ENCODE results near the gene PKP4. TPM values are rescaled to one million over a fixed set of nuclear protein-coding genes. Genes with fewer than 3 reads are reported as not detected.

Gene PKP4
- total RNA-seq, 2 experiments from 2014 or later, result 33.7 to 38.7 TPM

DNA sequence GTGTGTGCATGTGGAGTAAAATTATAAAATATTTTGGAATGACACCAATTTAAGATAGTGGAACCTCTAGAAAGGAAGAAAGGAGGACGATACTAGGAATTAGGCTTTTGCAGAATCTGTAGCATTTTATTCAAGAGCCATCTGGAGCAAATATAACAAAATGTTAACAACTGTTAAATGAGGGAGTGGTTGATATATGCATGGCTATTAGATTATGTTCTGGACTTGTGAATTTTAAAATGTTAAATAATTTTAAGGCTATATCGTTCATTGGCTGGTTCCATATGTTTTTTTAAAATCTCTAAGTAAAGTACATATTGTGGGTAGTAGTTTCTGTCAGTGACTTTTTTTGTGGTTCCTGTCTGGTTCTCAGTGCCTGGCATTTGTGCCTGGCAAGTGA lies 123.2 kb downstream of the PKP4 start:
- no peak for ATAC-seq
- intact Hi-C loops (cut with micrococcal nuclease), result no loop called here
- Mint-ChIP-seq H3K9me3 (no peaks in the 10 kb centered on the region), H3K4me3 (no peak overlapping the region), H3K4me1 (ENCODE audit: low read depth) (no peaks in the 10 kb centered on the region), H3K27me3 (no peaks in the 10 kb centered on the region), H3K27ac (no peak overlapping the region), H3K36me3 (ENCODE audit: low read depth) (peaks cover 4% of the 10 kb centered on the region)
- TF ChIP-seq, protein P1, sequence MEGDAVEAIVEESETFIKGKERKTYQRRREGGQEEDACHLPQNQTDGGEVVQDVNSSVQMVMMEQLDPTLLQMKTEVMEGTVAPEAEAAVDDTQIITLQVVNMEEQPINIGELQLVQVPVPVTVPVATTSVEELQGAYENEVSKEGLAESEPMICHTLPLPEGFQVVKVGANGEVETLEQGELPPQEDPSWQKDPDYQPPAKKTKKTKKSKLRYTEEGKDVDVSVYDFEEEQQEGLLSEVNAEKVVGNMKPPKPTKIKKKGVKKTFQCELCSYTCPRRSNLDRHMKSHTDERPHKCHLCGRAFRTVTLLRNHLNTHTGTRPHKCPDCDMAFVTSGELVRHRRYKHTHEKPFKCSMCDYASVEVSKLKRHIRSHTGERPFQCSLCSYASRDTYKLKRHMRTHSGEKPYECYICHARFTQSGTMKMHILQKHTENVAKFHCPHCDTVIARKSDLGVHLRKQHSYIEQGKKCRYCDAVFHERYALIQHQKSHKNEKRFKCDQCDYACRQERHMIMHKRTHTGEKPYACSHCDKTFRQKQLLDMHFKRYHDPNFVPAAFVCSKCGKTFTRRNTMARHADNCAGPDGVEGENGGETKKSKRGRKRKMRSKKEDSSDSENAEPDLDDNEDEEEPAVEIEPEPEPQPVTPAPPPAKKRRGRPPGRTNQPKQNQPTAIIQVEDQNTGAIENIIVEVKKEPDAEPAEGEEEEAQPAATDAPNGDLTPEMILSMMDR (IDR thresholded peaks at IDR 0.05), result no peak
- ChIA-PET POLR2A (no interaction called here), CTCF (no interaction called here)
- DNase-seq, result no peak

DNA sequence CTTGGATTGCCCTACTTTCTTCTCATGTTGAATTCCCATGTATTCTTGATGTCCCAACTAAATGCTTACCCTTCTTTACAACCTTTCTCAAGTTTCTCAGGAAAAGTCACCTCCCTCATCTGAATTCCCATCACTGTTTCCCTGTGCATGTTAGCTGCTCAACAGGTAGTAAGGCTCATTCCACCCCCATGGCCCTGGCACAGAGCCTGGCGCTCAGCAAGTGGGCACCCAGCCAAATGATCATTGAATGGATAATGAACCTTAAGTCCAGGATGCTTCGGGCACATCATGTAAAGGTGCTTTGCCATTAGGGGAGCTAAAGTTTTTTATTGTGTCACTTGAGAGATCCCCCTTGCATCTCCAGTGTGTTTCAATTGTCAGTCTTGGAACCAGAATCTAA lies 124.0 kb downstream of the PKP4 start:
- no peaks in the 10 kb centered on the region for H3K27me3 Mint-ChIP-seq
- H3K9me3 Mint-ChIP-seq, result no peaks in the 10 kb centered on the region
- intact Hi-C loops (cut with micrococcal nuclease), result no loop called here
- ChIA-PET POLR2A (no interaction called here), CTCF (no interaction called here)
- peaks cover 4% of the 10 kb centered on the region for H3K36me3 Mint-ChIP-seq (ENCODE audit: low read depth)
- no peak overlapping the region for H3K27ac Mint-ChIP-seq
- no peaks in the 10 kb centered on the region for H3K4me1 Mint-ChIP-seq (ENCODE audit: low read depth)
- DNase-seq, result no peak
- ATAC-seq, result no peak
- no peak overlapping the region for H3K4me3 Mint-ChIP-seq
- TF ChIP-seq, protein P1 (IDR thresholded peaks at IDR 0.05), result no peak

DNA sequence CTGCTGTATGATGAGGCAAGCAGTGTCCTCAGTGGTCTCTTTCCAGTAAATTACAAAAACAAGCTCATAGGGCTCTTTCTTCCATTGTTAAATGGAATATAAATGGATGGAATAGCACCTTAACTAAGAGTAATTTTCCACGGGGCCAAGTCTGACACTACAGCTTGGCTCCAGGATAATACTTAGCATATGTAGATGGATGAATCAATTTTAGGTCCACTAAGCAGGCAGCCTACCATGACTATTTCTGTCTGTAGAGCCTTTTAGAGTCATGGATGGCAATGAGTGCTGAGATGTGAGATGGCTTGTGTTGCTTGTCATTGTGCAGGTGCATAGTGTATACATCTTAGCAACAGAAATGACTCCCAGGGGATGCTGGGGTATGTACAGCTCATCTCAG lies 125.9 kb downstream of the PKP4 start:
- intact Hi-C loops (cut with micrococcal nuclease), result no loop called here
- Mint-ChIP-seq H3K36me3 (ENCODE audit: low read depth) (peaks cover 4% of the 10 kb centered on the region), H3K9me3 (no peaks in the 10 kb centered on the region), H3K27ac (no peak overlapping the region), H3K4me3 (no peak overlapping the region), H3K4me1 (ENCODE audit: low read depth) (no peaks in the 10 kb centered on the region), H3K27me3 (no peaks in the 10 kb centered on the region)
- no peak for ATAC-seq
- ChIA-PET POLR2A (no interaction called here), CTCF (no interaction called here)
- TF ChIP-seq, protein P1 (IDR thresholded peaks at IDR 0.05), result no peak
- no peak for DNase-seq

DNA sequence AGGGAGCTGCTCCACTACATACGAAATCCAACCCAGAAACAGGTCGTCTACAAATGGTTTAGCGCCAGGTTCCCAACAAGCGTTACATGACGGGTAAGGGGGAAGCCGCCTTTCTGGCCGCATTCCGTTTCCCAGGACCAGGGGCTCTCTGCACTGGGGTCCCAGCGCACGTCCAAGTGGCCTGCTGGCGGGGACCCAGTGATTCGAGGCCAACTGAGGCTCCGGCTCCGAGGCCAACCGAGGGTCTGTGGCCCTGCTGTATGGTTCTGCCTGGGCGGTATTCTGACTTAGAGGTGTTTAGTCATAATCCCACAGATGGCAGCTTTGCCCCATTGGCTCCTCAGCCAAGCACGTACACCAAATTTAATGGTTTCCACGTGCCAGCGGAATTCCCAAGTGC lies 127.2 kb downstream of the PKP4 start:
- no peaks in the 10 kb centered on the region for H3K27me3 Mint-ChIP-seq
- H3K4me1 Mint-ChIP-seq (ENCODE audit: low read depth), result no peaks in the 10 kb centered on the region
- peaks cover 4% of the 10 kb centered on the region for H3K36me3 Mint-ChIP-seq (ENCODE audit: low read depth)
- intact Hi-C loops (cut with micrococcal nuclease), result no loop called here
- DNase-seq (no peak), ATAC-seq (no peak)
- no peak overlapping the region for H3K4me3 Mint-ChIP-seq
- ChIA-PET CTCF (no interaction called here), POLR2A (no interaction called here)
- TF ChIP-seq, protein P1 (IDR thresholded peaks at IDR 0.05), result no peak
- H3K27ac Mint-ChIP-seq, result no peak overlapping the region
- H3K9me3 Mint-ChIP-seq, result no peaks in the 10 kb centered on the region

DNA sequence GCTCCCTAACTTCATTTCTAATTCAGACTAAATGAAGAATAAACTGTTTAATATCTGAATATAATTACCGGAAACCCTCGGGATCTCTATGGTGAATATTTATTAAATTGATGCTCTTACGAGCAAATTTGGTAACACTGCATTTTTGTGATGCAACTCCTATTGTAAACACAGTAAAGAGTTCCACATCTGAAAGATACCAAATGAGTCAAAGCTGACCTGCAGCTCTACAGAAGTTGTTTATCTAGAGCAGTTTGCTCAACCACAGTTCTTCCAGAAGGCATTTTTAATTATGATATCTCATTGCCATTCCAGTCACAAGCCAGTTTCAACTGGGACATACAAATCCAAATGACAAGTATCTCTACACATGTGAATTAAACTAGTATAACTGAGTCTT lies 129.7 kb downstream of the PKP4 start:
- H3K4me3 Mint-ChIP-seq, result no peak overlapping the region
- ATAC-seq (no peak), DNase-seq (no peak)
- POLR2A ChIA-PET, result no interaction called here
- CTCF ChIA-PET, result no interaction called here
- TF ChIP-seq, protein P1 (IDR thresholded peaks at IDR 0.05), result no peak
- H3K27ac Mint-ChIP-seq, result no peak overlapping the region
- H3K36me3 Mint-ChIP-seq (ENCODE audit: low read depth), result no peaks in the 10 kb centered on the region
- H3K9me3 Mint-ChIP-seq, result no peaks in the 10 kb centered on the region
- intact Hi-C loops (cut with micrococcal nuclease), result no loop called here
- no peaks in the 10 kb centered on the region for H3K4me1 Mint-ChIP-seq (ENCODE audit: low read depth)
- H3K27me3 Mint-ChIP-seq, result no peaks in the 10 kb centered on the region

All from activated CD8-positive, alpha-beta T cell treated with anti-CD3 and anti-CD28 coated beads for 36 hours (primary cell).